ENCODE measurements around the gene HEATR3. TPM values are rescaled to one million over a fixed set of nuclear protein-coding genes. Genes with fewer than 3 reads are reported as not detected.
A peak's percentile ranks its signal among the peaks of the same experiment; 100 is the strongest.

HEATR3 gene
- polyA plus RNA-seq, 4 donors = 18.4 to 23.5 (median 22.4) TPM

- no peak for DNase-seq (ENCODE audit: low read depth in 4 of 4, low spot score in 2 of 4)
Measured at GRCh38 chr16:50050802-50051201, 15.0 kb upstream of the HEATR3 start.

GRCh38 chr16:50056226-50056625 is 9.5 kb upstream of the HEATR3 start:
- no peak for DNase-seq (ENCODE audit: low read depth in 4 of 4, low spot score in 2 of 4)

- DNase-seq (ENCODE audit: low read depth in 4 of 4, low spot score in 2 of 4) = no peak
Measured at GRCh38 chr16:50058091-50058771, 7.5 kb upstream of the HEATR3 start.

GRCh38 chr16:50059111-50059510 is 6.7 kb upstream of the HEATR3 start:
- DNase-seq (ENCODE audit: low read depth in 4 of 4, low spot score in 2 of 4) = no peak

- no peak for DNase-seq (ENCODE audit: low read depth in 4 of 4, low spot score in 2 of 4)
Measured at GRCh38 chr16:50059669-50060068, 6.1 kb upstream of the HEATR3 start.

GRCh38 chr16:50061326-50061725 is 4.4 kb upstream of the HEATR3 start:
- no peak for DNase-seq (ENCODE audit: low read depth in 4 of 4, low spot score in 2 of 4)

- no peak for DNase-seq (ENCODE audit: low read depth in 4 of 4, low spot score in 2 of 4)
Measured at GRCh38 chr16:50065241-50065623, 538 bp upstream of the HEATR3 start.

- no peak for DNase-seq (ENCODE audit: low read depth in 4 of 4, low spot score in 2 of 4)
Measured at GRCh38 chr16:50066482-50067289, 916 bp downstream of the HEATR3 start.

GRCh38 chr16:50067290-50067853 is 1.6 kb downstream of the HEATR3 start:
- DNase-seq (ENCODE audit: low read depth in 4 of 4, low spot score in 2 of 4) = peak in 1 of 4 donors; percentile 32

- DNase-seq (ENCODE audit: low read depth in 4 of 4, low spot score in 2 of 4) = no peak
Measured at GRCh38 chr16:50068550-50068949, 2.8 kb downstream of the HEATR3 start.

GRCh38 chr16:50069060-50069459 is 3.3 kb downstream of the HEATR3 start:
- DNase-seq (ENCODE audit: low read depth in 4 of 4, low spot score in 2 of 4) = no peak

- DNase-seq (ENCODE audit: low read depth in 4 of 4, low spot score in 2 of 4) = no peak
Measured at GRCh38 chr16:50071075-50071671, 5.4 kb downstream of the HEATR3 start.

- DNase-seq (ENCODE audit: low read depth in 4 of 4, low spot score in 2 of 4) = no peak
Measured at GRCh38 chr16:50072730-50073129, 7.0 kb downstream of the HEATR3 start.

- DNase-seq (ENCODE audit: low read depth in 4 of 4, low spot score in 2 of 4) = no peak
Measured at GRCh38 chr16:50079397-50080140, 13.8 kb downstream of the HEATR3 start.

- no peak for DNase-seq (ENCODE audit: low read depth in 4 of 4, low spot score in 2 of 4)
Measured at GRCh38 chr16:50081428-50082018, 15.8 kb downstream of the HEATR3 start.

GRCh38 chr16:50083996-50084395 is 18.2 kb downstream of the HEATR3 start:
- no peak for DNase-seq (ENCODE audit: low read depth in 4 of 4, low spot score in 2 of 4)

GRCh38 chr16:50086176-50086575 is 20.4 kb downstream of the HEATR3 start:
- DNase-seq (ENCODE audit: low read depth in 4 of 4, low spot score in 2 of 4) = no peak

GRCh38 chr16:50088302-50088701 is 22.5 kb downstream of the HEATR3 start:
- no peak for DNase-seq (ENCODE audit: low read depth in 4 of 4, low spot score in 2 of 4)

GRCh38 chr16:50092891-50093290 is 27.1 kb downstream of the HEATR3 start:
- no peak for DNase-seq (ENCODE audit: low read depth in 4 of 4, low spot score in 2 of 4)

Measured in left renal cortex interstitium (tissue), 4 donors.